ENCODE results near the gene EEF2. TPM values are rescaled to one million over a fixed set of nuclear protein-coding genes. Genes with fewer than 3 reads are reported as not detected.
"Not testable (repeated sequence)": the region's sequence is repeated elsewhere in the genome, so short reads cannot be mapped to it uniquely, and the experiment has no call there.

The EEF2 gene
- total and polyA plus RNA-seq, 11 donors: 846 to 2,686 (median 2,118) TPM

DNA sequence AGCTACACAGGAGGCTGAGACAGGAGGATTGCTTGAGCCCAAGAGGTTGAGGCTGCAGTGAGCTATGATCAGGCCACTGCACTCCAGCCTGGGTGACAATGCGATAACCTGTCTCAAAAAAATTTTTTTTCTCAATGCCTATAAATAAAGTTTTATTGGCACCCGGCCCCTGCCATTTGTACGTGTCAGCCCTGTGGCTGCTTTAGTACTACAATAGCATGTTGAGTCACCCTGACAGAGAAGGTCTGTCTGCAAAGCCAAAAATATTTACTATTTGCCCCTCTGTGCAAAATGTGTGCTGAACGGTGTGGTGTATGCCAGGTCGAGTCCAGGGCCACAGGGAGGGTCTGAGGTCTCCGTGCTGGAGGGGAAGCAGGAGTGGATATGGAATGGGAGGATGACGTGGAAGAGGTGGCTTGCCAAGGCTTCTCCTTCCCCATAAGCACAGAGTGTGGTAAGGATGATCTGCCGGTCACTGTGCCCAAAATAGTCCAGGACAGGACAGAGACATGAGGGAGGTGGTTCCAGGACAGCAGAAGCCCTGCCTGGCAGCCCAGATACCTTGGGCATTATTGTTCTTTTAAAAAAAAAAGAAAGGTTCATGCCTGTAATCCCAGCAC, 42.4 kb downstream of the EEF2 start:
- Histone ChIP-seq H3K4me1 (peaks cover 0 to 24% (median 0%) of the 10 kb centered on the region in 12 donors), H3K27ac (peak overlapping the region; percentile 17 to 97 (median 78)), H3K36me3 (peaks cover 0 to 54% (median 2%) of the 10 kb centered on the region in 9 donors), H3K4me3 (no peak overlapping the region), H3K27me3 (no peaks in the 10 kb centered on the region), H3K9me3 (peaks cover 0 to 5% (median 0%) of the 10 kb centered on the region in 12 donors)
- WGBS, 4 donors: 40 to 54% (median 41%) methylated on average over 8 of the region's 8 CpGs
- peak; percentile 74 to 91 (median 88) for ATAC-seq
- DNase-seq: peak in 4 of 5 donors; percentile 68 to 88 (median 77)
- intact Hi-C loops (cut with DNase I): no loop called here
- TF ChIP-seq, protein P1, sequence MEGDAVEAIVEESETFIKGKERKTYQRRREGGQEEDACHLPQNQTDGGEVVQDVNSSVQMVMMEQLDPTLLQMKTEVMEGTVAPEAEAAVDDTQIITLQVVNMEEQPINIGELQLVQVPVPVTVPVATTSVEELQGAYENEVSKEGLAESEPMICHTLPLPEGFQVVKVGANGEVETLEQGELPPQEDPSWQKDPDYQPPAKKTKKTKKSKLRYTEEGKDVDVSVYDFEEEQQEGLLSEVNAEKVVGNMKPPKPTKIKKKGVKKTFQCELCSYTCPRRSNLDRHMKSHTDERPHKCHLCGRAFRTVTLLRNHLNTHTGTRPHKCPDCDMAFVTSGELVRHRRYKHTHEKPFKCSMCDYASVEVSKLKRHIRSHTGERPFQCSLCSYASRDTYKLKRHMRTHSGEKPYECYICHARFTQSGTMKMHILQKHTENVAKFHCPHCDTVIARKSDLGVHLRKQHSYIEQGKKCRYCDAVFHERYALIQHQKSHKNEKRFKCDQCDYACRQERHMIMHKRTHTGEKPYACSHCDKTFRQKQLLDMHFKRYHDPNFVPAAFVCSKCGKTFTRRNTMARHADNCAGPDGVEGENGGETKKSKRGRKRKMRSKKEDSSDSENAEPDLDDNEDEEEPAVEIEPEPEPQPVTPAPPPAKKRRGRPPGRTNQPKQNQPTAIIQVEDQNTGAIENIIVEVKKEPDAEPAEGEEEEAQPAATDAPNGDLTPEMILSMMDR (IDR thresholded peaks at IDR 0.05): no peak
- no peak for TF ChIP-seq POLR2A (IDR thresholded peaks at IDR 0.05)

DNA sequence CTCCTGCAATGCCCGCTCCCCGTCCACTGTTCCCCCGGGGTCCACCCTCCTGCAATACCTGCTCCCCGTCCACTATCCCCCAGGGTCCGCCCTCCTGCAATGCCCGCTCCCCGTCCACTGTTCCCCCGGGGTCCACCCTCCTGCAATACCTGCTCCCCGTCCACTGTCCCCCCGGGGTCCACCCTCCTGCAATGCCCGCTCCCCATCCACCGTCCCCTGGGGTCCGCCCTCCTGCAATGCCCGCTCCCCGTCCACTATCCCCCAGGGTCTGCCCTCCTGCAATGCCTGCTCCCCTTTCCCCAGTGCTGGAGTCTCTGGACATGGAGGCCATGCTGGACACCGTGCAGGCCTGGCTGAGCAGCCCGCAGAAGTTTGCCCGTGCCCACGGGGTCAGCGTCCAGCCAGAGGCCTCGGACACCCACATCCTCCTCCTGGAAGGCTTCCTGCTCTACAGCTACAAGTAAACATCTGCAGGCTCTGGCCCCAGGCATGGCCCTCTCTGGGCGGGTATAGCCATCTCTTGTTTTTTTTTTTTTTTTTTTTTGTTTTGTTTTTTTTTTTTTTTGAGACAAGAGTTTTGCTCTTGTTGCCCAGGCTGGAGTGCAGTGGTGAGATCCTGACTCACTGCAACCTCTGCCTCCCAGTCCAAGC, 46.8 kb downstream of the EEF2 start:
- peak overlapping the region in 1 of 12 donors; percentile 19 for H3K27ac ChIP-seq
- 85 to 88% (median 87%) methylated on average over 19 to 22 of the region's 22 CpGs for WGBS, 4 donors
- intact Hi-C loops (cut with DNase I): not testable (repeated sequence)

DNA sequence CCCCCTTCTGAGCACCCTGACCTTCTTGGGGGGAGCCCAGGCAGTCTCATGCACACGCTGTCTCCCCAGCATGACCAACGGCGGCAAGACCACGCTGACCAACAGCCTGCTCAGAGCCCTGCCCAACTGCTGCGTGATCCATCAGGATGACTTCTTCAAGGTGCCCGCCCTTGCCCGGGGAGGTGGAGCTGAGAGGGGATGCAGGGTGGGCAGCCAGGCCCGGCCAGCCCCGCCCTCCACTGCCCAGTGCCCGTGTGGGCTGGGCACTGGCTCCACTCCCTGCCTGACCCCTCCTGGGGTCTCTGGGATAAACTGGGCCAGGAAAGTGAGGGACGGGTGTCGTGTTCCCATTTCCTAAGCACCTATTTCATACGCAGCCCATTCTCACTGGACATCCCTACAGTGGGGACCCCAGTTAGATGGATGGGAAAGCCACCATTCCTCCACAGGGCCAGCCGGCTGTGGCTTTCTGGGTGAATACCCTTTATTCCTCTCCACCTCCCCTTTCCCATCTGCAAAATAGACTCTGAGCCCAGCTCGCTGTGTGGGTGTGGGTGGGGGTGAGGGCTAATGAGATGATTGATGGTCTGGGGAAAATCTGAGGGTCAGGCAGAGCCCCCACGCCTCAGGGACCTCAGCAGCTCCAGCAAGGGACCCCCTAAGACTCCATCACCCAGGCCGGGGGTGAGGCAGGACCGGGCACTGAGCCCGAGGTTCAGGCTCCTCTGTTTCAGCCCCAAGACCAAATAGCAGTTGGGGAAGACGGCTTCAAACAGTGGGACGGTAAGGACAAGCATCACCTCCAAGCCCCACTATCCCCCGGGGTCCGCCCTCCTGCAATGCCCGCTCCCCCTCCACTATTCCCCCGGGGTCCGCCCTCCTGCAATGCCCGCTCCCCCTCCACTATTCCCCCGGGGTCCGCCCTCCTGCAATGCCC, 48.5 kb downstream of the EEF2 start:
- DNase-seq (no peak), ATAC-seq (no peak)
- Histone ChIP-seq H3K36me3 (peaks cover 0 to 26% (median 0%) of the 10 kb centered on the region in 9 donors), H3K9me3 (no peaks in the 10 kb centered on the region), H3K4me1 (peaks cover 0 to 15% (median 3%) of the 10 kb centered on the region in 12 donors), H3K4me3 (peak overlapping the region in 2 of 12 donors; percentile 6 to 18), H3K27me3 (peaks cover 0 to 23% (median 0%) of the 10 kb centered on the region in 9 donors), H3K27ac (peak overlapping the region in 7 of 12 donors; percentile 23 to 94 (median 34))
- WGBS, 4 donors: 72 to 82% (median 78%) methylated on average over 13 to 26 of the region's 29 CpGs
- intact Hi-C loops (cut with DNase I): no loop called here
- TF ChIP-seq, protein P1 (IDR thresholded peaks at IDR 0.05): no peak
- TF ChIP-seq POLR2A (IDR thresholded peaks at IDR 0.05): peak in 1 of 2 donors; percentile 14

More for the DNA sequence above, 46.8 kb downstream of the EEF2 start:
- not testable (repeated sequence) for DNase-seq, H3K4me3 ChIP-seq, H3K9me3 ChIP-seq, ATAC-seq
- peaks cover 0 to 35% (median 0%) of the 10 kb centered on the region in 9 donors for H3K36me3 ChIP-seq
- H3K4me1 ChIP-seq: peaks cover 0 to 18% (median 0%) of the 10 kb centered on the region in 12 donors
- H3K27me3 ChIP-seq: peaks cover 0 to 14% (median 0%) of the 10 kb centered on the region in 9 donors
